ENCODE measurements around the gene BEND7.

Gene BEND7

DNA sequence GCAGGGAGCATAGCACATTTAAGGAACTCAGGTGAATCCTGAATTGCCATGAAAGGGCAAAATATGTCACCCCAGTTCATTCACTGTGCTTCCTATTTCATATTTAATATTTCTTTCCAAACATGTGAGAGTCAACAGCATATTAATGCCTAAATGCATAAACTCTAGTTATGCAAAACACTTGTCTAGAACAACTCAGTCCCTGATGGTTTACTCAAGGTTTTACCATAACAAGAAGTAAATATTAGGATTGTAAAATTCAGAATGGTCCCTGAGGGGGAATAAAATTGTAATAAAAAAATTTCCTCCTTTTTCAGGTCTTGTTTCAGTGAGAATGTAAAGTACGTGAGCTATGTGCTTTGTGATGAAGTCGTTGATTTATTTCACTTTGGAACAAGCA lies 129.1 kb downstream of the BEND7 start:
- DNase-seq (ENCODE audit: low spot score) = no peak
- no peak overlapping the region for H3K4me3 ChIP-seq
- no peak overlapping the region for H3K27ac ChIP-seq
- TF ChIP-seq, protein P1, sequence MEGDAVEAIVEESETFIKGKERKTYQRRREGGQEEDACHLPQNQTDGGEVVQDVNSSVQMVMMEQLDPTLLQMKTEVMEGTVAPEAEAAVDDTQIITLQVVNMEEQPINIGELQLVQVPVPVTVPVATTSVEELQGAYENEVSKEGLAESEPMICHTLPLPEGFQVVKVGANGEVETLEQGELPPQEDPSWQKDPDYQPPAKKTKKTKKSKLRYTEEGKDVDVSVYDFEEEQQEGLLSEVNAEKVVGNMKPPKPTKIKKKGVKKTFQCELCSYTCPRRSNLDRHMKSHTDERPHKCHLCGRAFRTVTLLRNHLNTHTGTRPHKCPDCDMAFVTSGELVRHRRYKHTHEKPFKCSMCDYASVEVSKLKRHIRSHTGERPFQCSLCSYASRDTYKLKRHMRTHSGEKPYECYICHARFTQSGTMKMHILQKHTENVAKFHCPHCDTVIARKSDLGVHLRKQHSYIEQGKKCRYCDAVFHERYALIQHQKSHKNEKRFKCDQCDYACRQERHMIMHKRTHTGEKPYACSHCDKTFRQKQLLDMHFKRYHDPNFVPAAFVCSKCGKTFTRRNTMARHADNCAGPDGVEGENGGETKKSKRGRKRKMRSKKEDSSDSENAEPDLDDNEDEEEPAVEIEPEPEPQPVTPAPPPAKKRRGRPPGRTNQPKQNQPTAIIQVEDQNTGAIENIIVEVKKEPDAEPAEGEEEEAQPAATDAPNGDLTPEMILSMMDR (IDR thresholded peaks at IDR 0.05) = no peak

DNA sequence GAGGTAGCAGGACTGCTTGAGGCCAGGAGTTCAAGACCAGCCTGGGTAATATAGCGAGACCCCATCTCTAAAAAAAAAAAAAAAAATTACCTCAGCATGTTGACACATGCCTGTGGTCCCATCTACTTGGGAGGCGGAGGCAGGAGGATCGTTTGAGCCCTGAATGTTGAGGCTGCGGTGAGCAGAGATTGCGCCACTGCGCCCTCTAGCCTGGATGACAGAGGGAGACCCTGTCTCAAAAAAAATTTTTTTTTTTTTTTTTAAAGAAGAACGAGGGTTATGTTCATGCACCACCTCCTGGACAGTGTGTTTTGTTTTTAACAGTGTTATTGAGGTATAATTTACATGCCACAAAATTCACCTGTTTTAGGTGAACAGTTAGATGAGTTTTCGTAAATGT lies 129.6 kb downstream of the BEND7 start:
- Histone ChIP-seq H3K27ac (no peak overlapping the region), H3K4me3 (no peak overlapping the region)
- TF ChIP-seq, protein P1 (IDR thresholded peaks at IDR 0.05) = no peak
- no peak for DNase-seq (ENCODE audit: low spot score)

DNA sequence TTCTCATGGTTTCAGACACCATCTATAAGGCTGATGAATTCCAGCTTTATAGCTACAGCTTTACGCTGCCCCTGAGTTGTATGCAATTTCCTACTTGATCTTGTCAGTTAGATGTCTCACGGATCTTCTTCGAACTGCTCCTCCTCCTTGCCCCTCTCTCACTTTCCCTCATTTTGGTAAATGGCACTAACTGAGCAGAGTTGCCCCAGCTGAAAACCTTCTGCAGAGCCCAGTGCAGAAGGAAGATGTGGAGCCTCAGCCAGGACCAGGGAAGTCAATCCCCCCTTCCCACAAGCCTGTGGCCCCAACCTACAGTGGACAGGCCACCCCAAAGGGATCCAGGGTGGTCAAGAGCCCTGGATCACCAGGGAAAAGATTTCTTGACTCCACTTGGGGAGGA lies 131.8 kb downstream of the BEND7 start:
- no peak overlapping the region for H3K4me3 ChIP-seq
- no peak overlapping the region for H3K27ac ChIP-seq
- no peak for DNase-seq (ENCODE audit: low spot score)
- TF ChIP-seq, protein P1 (IDR thresholded peaks at IDR 0.05) = no peak

DNA sequence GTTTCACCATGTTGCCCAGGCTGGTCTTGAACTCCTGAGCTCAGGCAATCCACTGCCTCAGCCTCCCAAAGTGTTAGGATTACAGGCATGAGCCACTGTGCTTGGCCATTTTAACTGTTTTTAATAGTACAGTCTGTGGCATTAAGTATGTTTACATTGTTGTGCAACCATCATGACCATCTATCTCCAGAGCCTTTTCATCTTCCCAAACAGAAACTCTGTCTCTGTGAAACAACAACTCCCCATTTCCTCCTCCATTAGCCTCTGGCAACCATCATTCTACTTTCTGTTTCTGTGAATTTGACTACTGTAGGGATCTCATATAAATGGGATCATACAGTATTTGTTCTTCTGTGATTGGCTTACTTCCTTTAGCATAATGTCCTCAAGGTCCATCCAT lies 132.4 kb downstream of the BEND7 start:
- H3K4me3 ChIP-seq = no peak overlapping the region
- TF ChIP-seq, protein P1 (IDR thresholded peaks at IDR 0.05) = no peak
- H3K27ac ChIP-seq = no peak overlapping the region
- DNase-seq (ENCODE audit: low spot score) = no peak

DNA sequence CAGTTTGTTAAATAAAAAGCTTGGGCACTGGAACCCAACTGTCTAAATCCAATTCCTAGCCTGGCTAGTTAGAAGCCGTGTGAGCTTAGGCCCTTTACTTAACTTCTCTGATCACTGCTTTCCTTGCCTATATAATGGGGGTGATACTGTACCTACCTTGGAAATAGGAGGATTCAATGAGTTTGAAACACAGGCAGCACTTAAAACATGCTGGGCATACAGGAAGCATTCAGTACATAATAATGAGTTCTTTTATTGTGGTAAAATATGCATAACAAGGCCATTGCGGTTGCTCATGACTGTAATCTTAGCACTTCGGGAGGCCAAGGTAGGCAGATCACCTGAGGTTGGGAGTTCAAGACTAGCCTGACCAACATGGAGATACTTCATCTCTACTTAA lies 133.3 kb downstream of the BEND7 start:
- no peak for DNase-seq (ENCODE audit: low spot score)
- TF ChIP-seq, protein P1 (IDR thresholded peaks at IDR 0.05) = no peak
- Histone ChIP-seq H3K4me3 (no peak overlapping the region), H3K27ac (no peak overlapping the region)

DNA sequence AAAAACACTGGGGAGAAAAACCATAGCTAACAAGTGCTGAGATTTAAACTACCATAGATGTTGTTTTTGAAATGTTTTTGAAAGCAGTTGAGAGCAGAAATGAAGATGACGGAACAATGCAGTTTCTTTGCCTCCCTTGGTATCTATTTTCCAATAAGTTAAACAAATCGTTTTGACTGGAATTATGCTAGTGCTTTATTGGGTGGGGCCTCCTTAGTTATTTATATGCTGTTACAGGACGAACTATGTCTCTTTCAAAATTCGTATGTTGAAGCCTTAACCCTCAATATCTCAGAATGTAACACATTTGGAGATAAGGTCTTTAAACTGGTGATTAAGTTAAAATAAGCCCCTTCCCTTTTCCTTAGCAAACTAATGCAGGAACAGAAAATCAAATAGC lies 135.2 kb downstream of the BEND7 start:
- TF ChIP-seq, protein P1 (IDR thresholded peaks at IDR 0.05) = no peak
- no peak overlapping the region for H3K4me3 ChIP-seq

DNA sequence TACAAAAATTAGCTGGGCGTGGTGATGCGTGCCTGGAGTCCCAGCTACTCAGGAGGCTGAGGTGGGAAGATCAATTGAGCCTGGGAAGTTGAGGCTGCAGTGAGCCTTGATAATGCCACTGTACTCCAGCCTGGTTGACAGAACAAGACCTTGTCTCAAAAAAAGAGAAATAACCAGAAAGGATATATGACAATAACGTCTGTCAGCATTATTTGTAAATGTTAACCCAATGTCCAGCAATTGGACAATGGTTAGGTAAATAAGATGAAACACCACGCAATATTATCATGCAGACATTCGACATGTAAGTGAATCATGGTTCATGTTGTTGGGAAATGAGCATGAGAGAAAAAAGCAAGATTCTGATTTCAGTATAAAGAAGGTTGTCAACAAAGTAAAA lies 136.1 kb downstream of the BEND7 start:
- TF ChIP-seq, protein P1 (IDR thresholded peaks at IDR 0.05) = no peak
- no peak for DNase-seq (ENCODE audit: low spot score)
- Histone ChIP-seq H3K27ac (no peak overlapping the region), H3K4me3 (no peak overlapping the region)

More for the DNA sequence above, 135.2 kb downstream of the BEND7 start:
- DNase-seq (ENCODE audit: low spot score) = no peak
- no peak overlapping the region for H3K27ac ChIP-seq

All from coronary artery (tissue), 2 donors.